Stimulated activated effector memory CD8-positive, alpha-beta T cell treated with anti-CD3 and anti-CD28 coated beads, Interleukin-12 subunit alpha, Interleukin-12 subunit beta, amount 100 ng/mL, for 72 hours (primary cell): ENCODE results near the gene PPOX.
A peak's percentile ranks its signal among the peaks of the same experiment; 100 is the strongest.

Source experiments
- ATAC-seq: fragments of 150-1000 bp; cut with Tn5 transposase; 2 replicates; pipeline ENCODE4 v1.10.0; 2021
- DNase-seq, 2 donors: peaks; one replicate each; pipeline ENCODE4 v3.0.0; 2021 to 2022; ENCODE audit warnings: low spot score in 2 of 2
- H3K27ac Mint-ChIP-seq: one replicate; pipeline ENCODE4 v1.8.0; 2022; ENCODE audit warnings: mild to moderate bottlenecking, mixed read lengths
- H3K36me3 Mint-ChIP-seq: one replicate; pipeline ENCODE4 v1.8.0; 2022; ENCODE audit warnings: mild to moderate bottlenecking, mixed read lengths
- H3K4me1 Mint-ChIP-seq: one replicate; pipeline ENCODE4 v1.8.0; 2022; ENCODE audit warnings: mixed read lengths
- H3K4me3 Mint-ChIP-seq: one replicate; pipeline ENCODE4 v1.8.0; 2022; ENCODE audit warnings: mild to moderate bottlenecking, mixed read lengths
- H3K9me3 Mint-ChIP-seq: one replicate; pipeline ENCODE4 v1.8.0; 2022; ENCODE audit warnings: mixed read lengths

The PPOX gene

GRCh38 chr1:161215076-161215475 is 48.9 kb downstream of the PPOX start, which contains the start of gene FCER1G:
Gene FCER1G (plus strand): TSS chr1:161215295. CDS start chr1:161215322, 27 bp downstream.
- Mint-ChIP-seq H3K9me3 (no peaks in the 10 kb centered on the region), H3K36me3 (peaks cover 54% of the 10 kb centered on the region), H3K27ac (peak within 1 kb of the TSS; percentile 65), H3K4me3 (no peak within 1 kb of the TSS), H3K4me1 (peaks cover 30% of the 10 kb centered on the region)
- DNase-seq, result no peak
- no peak for ATAC-seq

GRCh38 chr1:161216945-161217712 is 50.9 kb downstream of the PPOX start:
- peaks cover 29% of the 10 kb centered on the region for H3K4me1 Mint-ChIP-seq
- peak overlapping the region; percentile 87 for H3K27ac Mint-ChIP-seq
- DNase-seq, result no peak

GRCh38 chr1:161217831-161218230 is 51.6 kb downstream of the PPOX start:
- peak overlapping the region; percentile 87 for H3K27ac Mint-ChIP-seq
- H3K4me3 Mint-ChIP-seq, result no peak overlapping the region
- no peaks in the 10 kb centered on the region for H3K9me3 Mint-ChIP-seq
- peaks cover 26% of the 10 kb centered on the region for H3K36me3 Mint-ChIP-seq
- DNase-seq (no peak), ATAC-seq (peak; percentile 2)
- peaks cover 29% of the 10 kb centered on the region for H3K4me1 Mint-ChIP-seq

More at GRCh38 chr1:161216945-161217712, 50.9 kb downstream of the PPOX start:
- Mint-ChIP-seq H3K36me3 (peaks cover 33% of the 10 kb centered on the region), H3K9me3 (no peaks in the 10 kb centered on the region), H3K4me3 (peak overlapping the region; percentile 34)
- peak; percentile 77 for ATAC-seq

GRCh38 chr1:161218301-161219077 is 52.3 kb downstream of the PPOX start:
- H3K4me3 Mint-ChIP-seq, result no peak overlapping the region
- ATAC-seq (no peak), DNase-seq (no peak)
- H3K27ac Mint-ChIP-seq, result peak overlapping the region; percentile 87
- H3K9me3 Mint-ChIP-seq, result no peaks in the 10 kb centered on the region
- peaks cover 29% of the 10 kb centered on the region for H3K4me1 Mint-ChIP-seq
- H3K36me3 Mint-ChIP-seq, result peaks cover 19% of the 10 kb centered on the region

GRCh38 chr1:161219078-161219892 is 53.1 kb downstream of the PPOX start:
- ATAC-seq (no peak), DNase-seq (no peak)
- Mint-ChIP-seq H3K27ac (no peak overlapping the region), H3K4me1 (peaks cover 29% of the 10 kb centered on the region), H3K36me3 (peaks cover 11% of the 10 kb centered on the region), H3K9me3 (no peaks in the 10 kb centered on the region), H3K4me3 (no peak overlapping the region)

- DNase-seq (no peak), ATAC-seq (no peak)
- peaks cover 4% of the 10 kb centered on the region for H3K36me3 Mint-ChIP-seq
- H3K4me1 Mint-ChIP-seq, result peaks cover 29% of the 10 kb centered on the region
- H3K27ac Mint-ChIP-seq, result no peak overlapping the region
- no peak overlapping the region for H3K4me3 Mint-ChIP-seq
- H3K9me3 Mint-ChIP-seq, result no peaks in the 10 kb centered on the region
These were observed 53.8 kb downstream of the PPOX start for GRCh38 chr1:161220002-161220401.
